CD4-positive, alpha-beta memory T cell (primary cell): ENCODE results near the gene FGGY. TPM values are rescaled to one million over a fixed set of nuclear protein-coding genes. Genes with fewer than 3 reads are reported as not detected.
"Not testable (repeated sequence)": the region's sequence is repeated elsewhere in the genome, so short reads cannot be mapped to it uniquely, and the experiment has no call there.

Source experiments
- CTCF ChIA-PET: fragments of 350-600 bp; sonication (Branson Sonifier 250); formaldehyde crosslinking; loops from one replicate; lab custom pipeline; 2021; ENCODE audit warnings: inconsistent platforms; ENCODE audit not compliant: partially characterized antibody; lab: Charles Lee
- POLR2A ChIA-PET: fragments of 350-600 bp; sonication (Branson Sonifier 250); formaldehyde crosslinking; loops from one replicate; lab custom pipeline; 2021; ENCODE audit not compliant: partially characterized antibody; lab: Charles Lee
- DNase-seq, 5 donors: peaks; one replicate each; pipeline versions ENCODE4 v3.0.0 to v3.0.0-alpha.2; 2020 to 2022; ENCODE audit warnings: mixed read lengths in 1 of 5
- H3K27ac ChIP-seq: one replicate; pipeline ENCODE4 v1.7.0; 2013; ENCODE audit warnings: low read depth, low read length
- H3K27me3 ChIP-seq: 2 replicates; pipeline ENCODE4 v1.7.0; 2013; ENCODE audit warnings: mild to moderate bottlenecking, low read length, moderate library complexity; ENCODE audit not compliant: insufficient read depth
- H3K36me3 ChIP-seq: 2 replicates; pipeline ENCODE4 v1.7.0; 2013; ENCODE audit warnings: mild to moderate bottlenecking, low read length, moderate library complexity; ENCODE audit not compliant: insufficient read depth
- H3K4me1 ChIP-seq: 2 replicates; pipeline ENCODE4 v1.7.0; 2013; ENCODE audit warnings: mild to moderate bottlenecking, low read length, moderate library complexity; ENCODE audit not compliant: insufficient read depth
- H3K4me3 ChIP-seq, 2 donors: one replicate each; pipeline ENCODE4 v1.7.0; 2013; ENCODE audit warnings: low read length in 2 of 2, mild to moderate bottlenecking in 1 of 2
- H3K9me3 ChIP-seq, 2 donors: one replicate each; pipeline ENCODE4 v1.7.0; 2013; ENCODE audit warnings: low read length in 2 of 2, control low read depth in 1 of 2; ENCODE audit not compliant: control insufficient read depth in 1 of 2
- H3K27ac Mint-ChIP-seq, 7 donors: one replicate each; pipeline ENCODE4 v1.8.0; 2020 to 2021; ENCODE audit warnings: mixed read lengths in 7 of 7, mild to moderate bottlenecking in 6 of 7, inconsistent platforms in 3 of 7, moderate library complexity in 3 of 7
- H3K27me3 Mint-ChIP-seq, 2 donors: one replicate each; pipeline ENCODE4 v1.8.0; 2020 to 2021; ENCODE audit warnings: mixed read lengths in 2 of 2
- H3K36me3 Mint-ChIP-seq, 2 donors: one replicate each; pipeline ENCODE4 v1.8.0; 2020 to 2021; ENCODE audit warnings: mixed read lengths in 2 of 2, inconsistent platforms in 1 of 2, mild to moderate bottlenecking in 1 of 2
- H3K4me1 Mint-ChIP-seq, 4 donors: one replicate each; pipeline ENCODE4 v1.8.0; 2020 to 2021; ENCODE audit warnings: mixed read lengths in 4 of 4, mild to moderate bottlenecking in 1 of 4
- H3K4me3 Mint-ChIP-seq, 8 donors: one replicate each; pipeline ENCODE4 v1.8.0; 2020 to 2021; ENCODE audit warnings: mixed read lengths in 8 of 8, mild to moderate bottlenecking in 7 of 8, moderate library complexity in 6 of 8, inconsistent platforms in 3 of 8
- H3K9me3 Mint-ChIP-seq, 8 donors: one replicate each; pipeline ENCODE4 v1.8.0; 2020 to 2021; ENCODE audit warnings: mixed read lengths in 8 of 8, mild to moderate bottlenecking in 5 of 8, inconsistent platforms in 3 of 8, moderate library complexity in 1 of 8
- intact Hi-C: fragments of 100-400 bp; cut with micrococcal nuclease; formaldehyde crosslinking; loops from one replicate; pipeline ENCODE4 v1.15.1; 2023
- polyA plus RNA-seq, 2 donors: library from polyadenylated mRNA; unstranded; fragments of 300-500 nt; fragmentation: Illumina TruSeq; gene quantifications; one replicate each; pipeline ENCODE4 v1.2.3, GENCODE V29; 2021
- total RNA-seq, 2 experiments: library from RNA; stranded (reverse); gene quantifications; one replicate each; pipeline ENCODE4 v1.2.3, GENCODE V29; 2021

Gene FGGY
- total and polyA plus RNA-seq, 4 experiments from 2014 or later = 1.8 to 8.8 (median 3.6) TPM

DNA sequence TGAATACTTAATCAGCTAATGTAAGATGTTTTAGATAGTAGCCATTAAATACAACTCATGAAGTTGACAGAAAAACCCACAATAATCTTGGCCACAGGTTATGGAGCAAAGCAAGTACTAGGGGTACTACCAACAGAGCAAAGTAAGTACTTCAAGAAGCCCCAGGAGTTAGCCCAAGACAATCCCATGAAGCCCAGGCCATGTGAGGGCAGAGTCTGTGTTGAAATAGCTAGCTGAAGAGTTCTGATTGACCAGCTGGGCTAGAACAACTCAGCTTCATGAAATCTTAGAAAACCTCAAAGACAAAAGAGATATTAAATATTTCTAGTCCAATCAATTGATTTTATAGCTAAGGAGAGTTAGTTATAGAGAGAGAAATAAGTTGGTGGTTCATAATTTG, 304.9 kb downstream of the FGGY start:
- H3K4me3 Mint-ChIP-seq = no peak overlapping the region
- intact Hi-C loops = no loop called here
- no peaks in the 10 kb centered on the region for H3K4me1 Mint-ChIP-seq
- H3K27me3 ChIP-seq = no peaks in the 10 kb centered on the region
- no peak overlapping the region for H3K4me3 ChIP-seq
- no peak overlapping the region for H3K27ac ChIP-seq
- no peaks in the 10 kb centered on the region for H3K4me1 ChIP-seq
- no peaks in the 10 kb centered on the region for H3K36me3 ChIP-seq
- H3K27ac Mint-ChIP-seq = no peak overlapping the region
- ChIA-PET CTCF (no interaction called here), POLR2A (no interaction called here)
- H3K9me3 ChIP-seq = no peaks in the 10 kb centered on the region
- H3K9me3 Mint-ChIP-seq = no peaks in the 10 kb centered on the region
- H3K27me3 Mint-ChIP-seq = no peaks in the 10 kb centered on the region
- DNase-seq = no peak
- no peaks in the 10 kb centered on the region for H3K36me3 Mint-ChIP-seq

DNA sequence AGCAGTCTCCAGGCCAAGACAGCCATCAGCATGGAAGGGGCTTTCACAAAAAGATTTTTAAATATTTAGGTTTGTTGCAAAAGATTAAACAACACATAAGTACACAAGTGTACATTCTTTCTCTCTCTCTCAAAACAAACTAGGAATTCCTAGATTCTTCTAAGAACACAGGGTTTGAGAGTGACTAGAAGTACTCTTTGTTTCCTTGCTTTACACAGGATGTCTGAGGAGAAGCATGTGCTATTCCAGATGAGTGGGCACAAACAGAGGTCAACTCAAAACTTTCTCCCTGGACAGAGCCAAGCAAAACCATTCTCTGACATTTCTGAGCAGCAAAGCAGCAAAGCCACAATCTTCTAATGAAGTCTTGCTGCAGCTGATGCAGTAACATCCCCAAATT, 307.3 kb downstream of the FGGY start:
- no peaks in the 10 kb centered on the region for H3K27me3 Mint-ChIP-seq
- ChIA-PET CTCF (no interaction called here), POLR2A (no interaction called here)

DNA sequence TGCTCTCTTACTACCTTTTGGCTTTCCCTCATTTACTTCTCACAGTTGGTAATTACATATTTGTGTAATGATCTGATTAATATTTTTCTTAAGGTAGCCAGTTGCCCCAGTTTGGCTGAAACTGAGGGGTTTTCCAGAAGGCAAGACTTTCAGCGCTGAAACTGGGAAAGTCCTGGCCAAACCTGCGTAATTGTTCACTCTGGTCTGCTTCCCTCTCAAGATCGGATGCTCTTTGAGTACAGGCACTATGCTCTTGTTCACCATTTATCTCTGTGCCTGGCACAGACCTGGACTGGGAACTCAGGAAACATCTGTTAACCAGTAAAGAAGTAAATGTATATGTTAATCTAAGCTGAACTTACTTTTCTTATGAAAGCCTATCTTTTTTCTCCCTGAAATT, 308.3 kb downstream of the FGGY start:
- H3K27me3 Mint-ChIP-seq = no peaks in the 10 kb centered on the region
- H3K27me3 ChIP-seq = no peaks in the 10 kb centered on the region
- H3K4me3 ChIP-seq = no peak overlapping the region
- no peak overlapping the region for H3K4me3 Mint-ChIP-seq
- intact Hi-C loops = no loop called here
- ChIA-PET POLR2A (no interaction called here), CTCF (no interaction called here)
- DNase-seq = no peak
- H3K27ac ChIP-seq = no peak overlapping the region
- no peaks in the 10 kb centered on the region for H3K36me3 ChIP-seq
- H3K27ac Mint-ChIP-seq = no peak overlapping the region
- H3K9me3 Mint-ChIP-seq = peaks cover 0 to 8% (median 1%) of the 10 kb centered on the region in 8 donors
- peaks cover 6 to 14% of the 10 kb centered on the region in 2 donors for H3K36me3 Mint-ChIP-seq
- H3K4me1 ChIP-seq = no peaks in the 10 kb centered on the region
- H3K4me1 Mint-ChIP-seq = no peaks in the 10 kb centered on the region
- H3K9me3 ChIP-seq = no peaks in the 10 kb centered on the region

More for the DNA sequence above, 307.3 kb downstream of the FGGY start:
- H3K4me1 ChIP-seq = no peaks in the 10 kb centered on the region
- no peaks in the 10 kb centered on the region for H3K36me3 ChIP-seq
- DNase-seq = no peak
- H3K27me3 ChIP-seq = no peaks in the 10 kb centered on the region
- no peaks in the 10 kb centered on the region for H3K4me1 Mint-ChIP-seq
- no peak overlapping the region for H3K27ac ChIP-seq
- no peak overlapping the region for H3K4me3 ChIP-seq
- no peak overlapping the region for H3K4me3 Mint-ChIP-seq
- H3K27ac Mint-ChIP-seq = no peak overlapping the region
- H3K36me3 Mint-ChIP-seq = peaks cover 0 to 8% of the 10 kb centered on the region in 2 donors
- H3K9me3 Mint-ChIP-seq = peaks cover 0 to 2% (median 0%) of the 10 kb centered on the region in 8 donors
- intact Hi-C loops = no loop called here
- no peaks in the 10 kb centered on the region for H3K9me3 ChIP-seq

DNA sequence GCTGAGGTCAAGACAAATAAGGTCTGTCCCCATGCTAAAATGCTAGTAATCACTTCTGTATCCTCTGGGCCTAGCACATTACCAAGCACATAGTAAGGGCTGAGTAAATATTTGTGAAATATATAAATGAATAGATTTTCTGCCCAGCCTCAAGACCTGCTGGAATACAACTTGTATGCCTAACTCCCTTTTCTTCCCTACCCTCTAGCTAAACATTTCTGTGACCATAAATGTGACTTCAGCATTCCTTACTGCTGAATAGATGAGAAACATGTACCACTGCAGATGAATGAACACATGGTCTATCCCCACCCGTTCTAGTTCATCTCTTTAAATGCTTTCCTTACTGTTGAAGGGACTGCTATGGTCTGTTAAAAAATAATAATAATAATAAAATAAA, 308.9 kb downstream of the FGGY start:
- no peaks in the 10 kb centered on the region for H3K27me3 Mint-ChIP-seq
- no peaks in the 10 kb centered on the region for H3K4me1 Mint-ChIP-seq
- H3K36me3 Mint-ChIP-seq = peaks cover 6 to 17% of the 10 kb centered on the region in 2 donors
- Histone ChIP-seq H3K27me3 (no peaks in the 10 kb centered on the region), H3K4me3 (no peak overlapping the region), H3K9me3 (no peaks in the 10 kb centered on the region), H3K36me3 (no peaks in the 10 kb centered on the region), H3K4me1 (no peaks in the 10 kb centered on the region), H3K27ac (no peak overlapping the region)
- no peak for DNase-seq
- intact Hi-C loops = no loop called here
- H3K9me3 Mint-ChIP-seq = peaks cover 0 to 10% (median 2%) of the 10 kb centered on the region in 8 donors
- no peak overlapping the region for H3K4me3 Mint-ChIP-seq
- POLR2A ChIA-PET = no interaction called here
- CTCF ChIA-PET = no interaction called here
- no peak overlapping the region for H3K27ac Mint-ChIP-seq

DNA sequence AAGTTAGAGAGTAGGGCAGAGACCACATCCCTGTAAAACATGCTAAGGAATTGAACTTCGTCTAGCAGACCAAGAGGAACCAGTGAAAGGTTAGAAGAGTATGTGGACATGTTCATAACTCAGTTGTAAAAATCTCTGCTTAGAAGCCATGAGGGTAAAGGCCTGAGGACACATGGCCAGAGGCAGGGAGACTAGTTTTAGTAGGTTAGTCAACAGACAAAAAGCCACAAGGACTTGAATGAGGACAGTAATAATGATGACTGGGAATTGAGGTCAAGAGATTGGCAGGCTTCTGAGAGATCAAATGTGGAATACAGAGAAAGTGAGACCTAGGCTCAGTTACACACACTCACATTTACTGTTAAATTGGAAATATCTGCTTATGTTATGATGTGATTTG, 312.4 kb downstream of the FGGY start:
- Mint-ChIP-seq H3K36me3 (peaks cover 6 to 17% of the 10 kb centered on the region in 2 donors), H3K27me3 (no peaks in the 10 kb centered on the region), H3K27ac (no peak overlapping the region), H3K4me3 (no peak overlapping the region), H3K4me1 (no peaks in the 10 kb centered on the region), H3K9me3 (peaks cover 0 to 14% (median 3%) of the 10 kb centered on the region in 8 donors)
- CTCF ChIA-PET = no interaction called here
- no peak overlapping the region for H3K4me3 ChIP-seq
- DNase-seq = no peak
- H3K4me1 ChIP-seq = no peaks in the 10 kb centered on the region
- H3K27me3 ChIP-seq = no peaks in the 10 kb centered on the region
- no peaks in the 10 kb centered on the region for H3K9me3 ChIP-seq
- no peak overlapping the region for H3K27ac ChIP-seq
- intact Hi-C loops = no loop called here
- no peaks in the 10 kb centered on the region for H3K36me3 ChIP-seq
- POLR2A ChIA-PET = no interaction called here

DNA sequence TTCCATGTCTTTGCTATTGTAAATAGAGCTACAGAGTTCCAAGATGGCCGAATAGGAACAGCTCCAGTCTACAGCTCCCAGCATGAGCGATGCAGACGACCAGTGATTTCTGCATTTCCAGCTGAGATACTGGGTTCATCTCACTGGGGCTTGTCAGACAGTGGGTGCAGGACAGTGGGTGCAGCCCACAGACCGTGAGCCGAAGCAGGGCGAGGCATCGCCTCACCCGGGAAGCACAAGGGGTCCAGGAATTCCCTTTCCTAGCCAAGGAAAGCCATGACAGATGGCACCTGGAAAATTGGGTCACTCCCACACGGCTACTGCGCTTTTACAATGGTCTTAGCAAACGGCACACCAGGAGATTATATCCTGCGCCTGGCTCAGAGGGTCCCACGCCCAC, 313.6 kb downstream of the FGGY start:
- H3K36me3 Mint-ChIP-seq = peaks cover 6 to 17% of the 10 kb centered on the region in 2 donors
- H3K4me3 Mint-ChIP-seq, DNase-seq, H3K4me1 Mint-ChIP-seq, H3K4me1 ChIP-seq, intact Hi-C loops, H3K36me3 ChIP-seq, H3K27me3 ChIP-seq, H3K4me3 ChIP-seq, CTCF ChIA-PET, H3K9me3 ChIP-seq, H3K27ac ChIP-seq, H3K27ac Mint-ChIP-seq, H3K27me3 Mint-ChIP-seq: not testable (repeated sequence)
- peaks cover 0 to 14% (median 3%) of the 10 kb centered on the region in 8 donors for H3K9me3 Mint-ChIP-seq
- POLR2A ChIA-PET = interaction anchor here (0.5 kb wide), 1 partner anchor 82 kb away, joined by 3 read pairs; no protein-coding TSS in a partner anchor

DNA sequence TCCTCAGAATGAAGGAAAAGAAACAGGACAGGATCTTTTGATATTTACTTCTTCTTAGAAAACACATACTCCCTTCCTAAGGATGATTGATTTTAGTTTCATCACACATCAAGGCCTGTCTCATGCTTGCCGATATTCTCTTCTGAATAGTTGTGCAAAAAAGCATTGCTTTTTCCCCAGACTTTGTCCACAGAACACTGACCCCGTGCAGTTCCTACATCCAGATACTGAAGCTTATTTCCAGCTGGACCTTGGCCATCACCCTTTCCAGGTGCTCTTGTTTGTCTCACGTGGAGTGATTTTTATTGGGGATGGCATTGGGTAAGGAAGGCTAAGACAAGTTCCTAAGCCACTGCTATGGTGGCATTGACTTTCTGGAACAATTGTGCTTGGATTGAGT, 320.5 kb downstream of the FGGY start:
- intact Hi-C loops = no loop called here
- Histone ChIP-seq H3K27ac (no peak overlapping the region), H3K36me3 (no peaks in the 10 kb centered on the region), H3K27me3 (no peaks in the 10 kb centered on the region), H3K4me1 (no peaks in the 10 kb centered on the region), H3K9me3 (no peaks in the 10 kb centered on the region), H3K4me3 (no peak overlapping the region)
- POLR2A ChIA-PET = no interaction called here
- no peak for DNase-seq
- CTCF ChIA-PET = no interaction called here
- Mint-ChIP-seq H3K27me3 (no peaks in the 10 kb centered on the region), H3K36me3 (no peaks in the 10 kb centered on the region), H3K4me3 (no peak overlapping the region), H3K27ac (no peak overlapping the region), H3K9me3 (peaks cover 0 to 5% (median 2%) of the 10 kb centered on the region in 8 donors), H3K4me1 (no peaks in the 10 kb centered on the region)

DNA sequence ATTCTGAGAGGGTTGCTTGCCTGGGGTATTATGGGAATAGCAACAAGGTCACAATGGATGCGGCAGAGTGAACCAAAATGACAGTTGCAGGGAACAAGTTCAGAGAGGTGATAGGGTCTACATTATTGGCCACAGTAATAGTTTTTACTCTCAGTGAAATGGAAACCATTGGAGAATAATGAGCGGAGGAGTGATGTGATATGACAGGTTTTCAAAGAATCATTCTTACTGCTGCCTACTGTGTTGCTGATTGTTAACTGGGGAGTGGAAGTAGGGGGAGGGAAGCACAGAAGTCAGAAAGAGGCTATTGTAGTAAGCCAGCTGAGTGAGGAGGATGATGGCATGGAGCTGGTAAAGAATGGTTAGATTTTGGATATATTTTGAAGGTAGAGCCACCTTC, 322.7 kb downstream of the FGGY start:
- DNase-seq = no peak
- no peaks in the 10 kb centered on the region for H3K9me3 ChIP-seq
- H3K4me3 ChIP-seq = no peak overlapping the region
- no peak overlapping the region for H3K27ac Mint-ChIP-seq
- peaks cover 0 to 5% (median 0%) of the 10 kb centered on the region in 8 donors for H3K9me3 Mint-ChIP-seq
- no peaks in the 10 kb centered on the region for H3K36me3 ChIP-seq
- POLR2A ChIA-PET = no interaction called here
- no peaks in the 10 kb centered on the region for H3K27me3 ChIP-seq
- H3K4me1 Mint-ChIP-seq = no peaks in the 10 kb centered on the region
- H3K4me1 ChIP-seq = no peaks in the 10 kb centered on the region
- H3K27ac ChIP-seq = no peak overlapping the region
- CTCF ChIA-PET = no interaction called here
- H3K36me3 Mint-ChIP-seq = no peaks in the 10 kb centered on the region
- H3K27me3 Mint-ChIP-seq = no peaks in the 10 kb centered on the region
- H3K4me3 Mint-ChIP-seq = no peak overlapping the region
- intact Hi-C loops = no loop called here
